Hematopoietic multipotent progenitor cell treated with erythropoietin and hydrocortisone succinate and interleukin-3 and kit ligand, for 6 days (in vitro differentiated cells): ENCODE results near the gene SP110.

ENCODE experiments used
- DNase-seq: peaks from one replicate; pipeline ENCODE4 v3.0.0-alpha.2; 2015

SP110 gene

GRCh38 chr2:230164139-230164538 lies 55.6 kb downstream of the SP110 start:
- no peak for DNase-seq

DNA sequence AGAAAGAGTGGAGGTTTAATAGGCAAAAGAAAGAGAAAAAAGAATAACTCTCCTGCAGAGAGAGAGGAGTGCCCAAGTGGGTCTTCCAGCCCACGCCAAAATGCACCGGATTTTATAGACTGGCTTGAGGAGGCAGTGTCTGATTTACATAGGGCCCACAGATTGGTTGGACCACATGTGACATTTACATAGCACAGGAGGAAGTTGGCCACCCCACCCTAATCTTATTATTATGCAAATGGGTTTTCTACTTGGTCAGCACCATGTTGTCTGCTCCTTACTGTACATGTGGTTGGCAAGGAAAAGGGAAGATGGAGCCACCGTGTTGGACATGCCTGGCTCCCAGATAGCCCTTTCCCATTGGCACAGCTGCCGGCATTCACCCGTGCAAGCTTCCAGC lies 56.8 kb downstream of the SP110 start:
- peak; percentile 24 for DNase-seq

DNA sequence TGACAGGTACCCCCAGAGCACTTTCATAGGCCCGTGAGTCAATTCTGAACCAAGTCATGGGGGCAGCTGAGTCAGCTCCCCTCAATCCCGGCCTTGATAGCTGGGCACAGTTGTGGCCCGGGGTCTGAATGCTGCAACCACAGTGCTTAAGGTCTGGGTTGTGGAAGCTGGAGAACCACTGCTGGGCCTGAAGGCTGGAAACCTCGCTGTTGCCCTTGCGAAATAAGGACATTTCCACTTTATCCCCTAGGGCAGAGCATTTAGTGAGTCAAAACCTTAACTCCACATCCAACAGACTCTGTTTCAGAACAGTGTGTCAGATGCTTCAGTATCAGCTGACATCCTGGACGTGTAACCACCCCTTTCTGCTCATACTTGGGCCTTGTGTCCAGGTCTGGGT lies 58.6 kb downstream of the SP110 start:
- DNase-seq = no peak

DNA sequence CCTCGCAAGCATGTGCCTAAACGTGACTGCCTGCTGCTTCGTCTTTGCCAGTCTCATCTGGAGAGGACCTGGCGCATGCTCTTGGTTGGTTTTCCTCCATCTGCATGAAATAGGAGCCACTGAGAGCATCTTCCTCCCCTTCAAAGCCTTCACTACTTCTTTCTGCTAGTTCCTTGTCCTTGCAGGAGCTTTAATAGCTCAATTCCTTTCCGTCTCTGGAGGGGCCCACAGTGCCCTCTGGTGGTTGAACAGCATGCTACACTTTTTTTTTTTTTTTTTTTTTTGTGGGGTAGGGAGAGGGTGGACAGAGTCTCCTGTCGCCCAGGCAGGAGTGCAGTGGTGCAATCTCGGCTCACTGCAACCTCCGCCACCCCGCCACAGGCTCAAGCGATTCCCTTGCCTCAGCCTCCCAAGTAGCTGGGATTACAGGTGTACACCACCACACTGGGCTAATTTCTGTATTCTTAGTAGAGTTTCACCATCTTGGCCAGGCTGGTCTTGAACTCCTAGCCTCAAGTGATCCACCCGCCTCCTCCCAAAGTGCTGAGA lies 59.6 kb downstream of the SP110 start:
- DNase-seq = peak; percentile 76

DNA sequence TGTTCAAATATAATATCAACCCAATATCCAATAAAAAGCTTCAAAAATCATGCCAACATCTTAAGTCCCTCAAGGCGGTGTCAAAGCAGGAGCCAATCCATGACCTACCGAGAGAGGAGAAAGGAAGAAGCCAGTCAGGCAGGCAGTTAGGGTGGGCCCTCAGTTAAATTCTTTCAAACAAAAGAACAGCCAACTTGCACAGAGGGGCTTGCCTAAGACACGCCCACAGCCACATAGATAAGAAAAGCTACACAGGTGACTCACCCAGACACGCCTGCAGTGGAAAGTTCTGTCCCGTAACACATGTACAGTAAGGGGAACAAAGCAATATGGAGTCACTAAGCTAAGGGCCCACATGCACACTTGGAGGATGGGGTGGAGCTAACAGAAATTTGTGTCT lies 61.3 kb downstream of the SP110 start:
- DNase-seq = peak; percentile 25

- no peak for DNase-seq
Observed at GRCh38 chr2:230156782-230157699, 62.7 kb downstream of the SP110 start.

GRCh38 chr2:230155359-230155758 lies 64.4 kb downstream of the SP110 start:
- peak; percentile 62 for DNase-seq

- no peak for DNase-seq
Observed at GRCh38 chr2:230153390-230153976, 66.3 kb downstream of the SP110 start.

DNA sequence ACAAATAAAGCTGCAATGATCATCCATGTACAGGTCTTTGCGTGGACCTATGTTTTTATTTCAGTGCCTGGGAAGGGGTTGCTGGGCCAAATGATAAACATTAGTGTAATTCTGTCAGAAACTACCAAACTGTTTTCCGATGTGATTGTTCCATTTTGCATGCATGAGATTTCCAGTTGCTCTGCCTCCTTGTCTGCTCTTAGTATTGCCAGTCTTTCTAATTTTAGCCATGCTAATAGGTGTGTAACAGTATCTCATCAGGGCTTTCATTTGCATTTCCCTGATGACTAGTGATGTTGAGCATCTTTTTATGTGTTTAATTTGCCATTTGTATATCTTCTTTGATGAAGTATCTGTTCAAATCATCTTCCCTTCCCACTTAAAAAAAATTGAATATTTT lies 67.5 kb downstream of the SP110 start:
- DNase-seq = no peak

GRCh38 chr2:230144355-230144754 lies 75.4 kb downstream of the SP110 start:
- DNase-seq = peak; percentile 30

- no peak for DNase-seq
Observed at GRCh38 chr2:230140667-230141066, 79.1 kb downstream of the SP110 start.

DNA sequence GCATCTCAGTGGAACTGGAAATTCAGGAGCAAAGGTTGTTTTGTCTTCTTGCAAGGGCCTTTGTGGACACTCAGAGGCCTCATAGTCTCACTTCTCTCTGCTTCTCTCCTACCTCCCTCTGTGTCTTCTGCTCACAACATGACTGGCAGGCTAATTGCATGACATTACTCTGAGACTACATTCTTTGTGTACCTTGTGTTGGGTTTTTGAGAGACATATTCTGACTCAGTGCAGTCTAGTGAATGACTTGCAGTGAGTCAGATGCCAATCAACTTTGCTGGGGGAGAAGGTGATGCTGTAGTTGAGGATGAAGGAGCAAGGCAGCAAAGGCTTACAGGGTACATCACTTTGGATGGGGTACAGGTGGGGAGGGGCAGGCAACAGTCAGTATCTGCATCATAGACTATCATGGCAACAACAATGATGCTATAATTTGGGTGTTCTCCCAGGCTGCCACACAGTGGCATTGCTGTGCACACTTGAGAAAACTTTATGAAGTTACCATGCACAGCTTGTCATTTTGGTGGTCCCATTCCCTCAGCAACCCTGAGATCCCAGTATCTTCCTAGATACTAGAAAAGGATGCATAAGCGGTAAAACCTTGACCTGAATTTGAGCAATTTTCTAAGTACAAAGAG lies 81.8 kb downstream of the SP110 start:
- no peak for DNase-seq

GRCh38 chr2:230135130-230135525 lies 84.7 kb downstream of the SP110 start:
- DNase-seq = no peak

GRCh38 chr2:230134496-230135129 lies 85.2 kb downstream of the SP110 start:
- DNase-seq = peak; percentile 58

DNA sequence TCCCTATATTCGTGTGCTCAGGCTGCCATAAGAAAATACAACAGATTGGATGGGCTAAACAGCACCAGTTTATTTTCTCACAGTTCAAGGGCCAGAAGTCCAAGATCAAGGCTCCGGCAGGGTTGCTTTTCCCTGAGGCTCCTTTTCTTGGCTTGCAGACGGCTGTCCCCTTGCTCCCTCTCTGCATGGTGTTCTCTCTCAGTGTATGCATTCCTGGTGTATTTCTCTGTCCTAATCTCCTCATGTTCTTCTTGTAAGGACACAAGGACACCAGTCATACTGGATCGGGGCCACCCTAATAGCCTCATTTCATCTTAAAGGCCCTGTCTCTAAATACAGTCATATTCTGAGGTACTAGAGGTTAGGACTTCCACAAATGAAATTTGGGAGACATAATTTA lies 88.4 kb downstream of the SP110 start:
- no peak for DNase-seq

DNA sequence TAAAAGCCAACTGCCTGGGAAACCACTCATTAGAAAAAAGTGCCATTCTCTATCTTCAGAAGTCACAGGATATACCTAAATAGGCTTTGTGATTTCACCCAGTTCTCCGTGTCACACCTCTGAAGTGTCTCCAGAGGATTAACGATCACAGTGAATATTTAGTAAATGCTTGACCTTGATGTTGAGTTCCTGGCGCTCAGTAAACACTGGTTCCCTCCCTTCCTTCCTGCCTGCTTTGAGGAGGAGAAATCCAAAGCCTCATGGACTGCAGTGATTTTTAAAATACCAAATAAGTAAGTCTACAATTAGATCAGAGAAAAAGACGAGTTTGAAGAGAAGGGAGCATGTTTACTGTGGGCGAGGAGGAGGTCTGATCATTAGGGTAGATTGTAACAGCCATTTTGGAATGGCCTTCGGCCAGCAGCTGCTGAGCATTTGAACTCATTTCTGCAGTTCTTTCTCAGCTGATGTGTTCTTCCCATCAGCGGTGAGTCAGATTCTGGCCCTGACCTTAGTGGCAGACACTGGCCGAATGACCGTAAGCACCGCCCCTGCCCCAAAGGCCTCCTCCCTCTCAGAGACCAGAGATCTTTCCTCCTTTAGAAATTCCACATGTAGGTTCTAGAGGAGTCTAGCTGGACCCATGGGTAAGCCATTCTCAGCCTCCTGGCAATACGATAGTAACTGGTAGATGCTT lies 89.0 kb downstream of the SP110 start:
- no peak for DNase-seq

DNA sequence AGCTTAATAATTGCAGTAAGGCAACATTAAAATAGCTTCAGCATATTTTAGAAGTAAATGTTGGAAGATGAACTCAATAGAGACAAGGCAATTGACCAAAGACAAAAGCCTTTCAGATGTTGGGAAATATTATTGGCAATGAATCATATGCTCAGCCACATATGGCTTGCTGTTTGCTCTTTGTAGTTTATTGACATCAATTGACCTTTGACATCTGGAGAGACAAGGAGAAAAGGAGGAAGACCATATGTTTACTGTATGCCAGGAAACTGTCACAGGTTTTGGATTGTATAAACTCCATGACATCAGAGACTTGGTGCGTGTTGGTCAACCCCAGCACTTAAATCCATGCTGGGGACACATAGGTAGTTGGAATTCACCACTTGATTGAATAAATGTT lies 90.4 kb downstream of the SP110 start:
- no peak for DNase-seq

GRCh38 chr2:230128623-230129342 lies 91.0 kb downstream of the SP110 start:
- DNase-seq = no peak

- no peak for DNase-seq
Observed at GRCh38 chr2:230127195-230127594, 92.6 kb downstream of the SP110 start.

GRCh38 chr2:230124757-230125431 lies 94.9 kb downstream of the SP110 start:
- peak; percentile 68 for DNase-seq

GRCh38 chr2:230124235-230124634 lies 95.5 kb downstream of the SP110 start:
- DNase-seq = no peak
